Measurements from ENCODE around the gene CHCHD6.

DNA sequence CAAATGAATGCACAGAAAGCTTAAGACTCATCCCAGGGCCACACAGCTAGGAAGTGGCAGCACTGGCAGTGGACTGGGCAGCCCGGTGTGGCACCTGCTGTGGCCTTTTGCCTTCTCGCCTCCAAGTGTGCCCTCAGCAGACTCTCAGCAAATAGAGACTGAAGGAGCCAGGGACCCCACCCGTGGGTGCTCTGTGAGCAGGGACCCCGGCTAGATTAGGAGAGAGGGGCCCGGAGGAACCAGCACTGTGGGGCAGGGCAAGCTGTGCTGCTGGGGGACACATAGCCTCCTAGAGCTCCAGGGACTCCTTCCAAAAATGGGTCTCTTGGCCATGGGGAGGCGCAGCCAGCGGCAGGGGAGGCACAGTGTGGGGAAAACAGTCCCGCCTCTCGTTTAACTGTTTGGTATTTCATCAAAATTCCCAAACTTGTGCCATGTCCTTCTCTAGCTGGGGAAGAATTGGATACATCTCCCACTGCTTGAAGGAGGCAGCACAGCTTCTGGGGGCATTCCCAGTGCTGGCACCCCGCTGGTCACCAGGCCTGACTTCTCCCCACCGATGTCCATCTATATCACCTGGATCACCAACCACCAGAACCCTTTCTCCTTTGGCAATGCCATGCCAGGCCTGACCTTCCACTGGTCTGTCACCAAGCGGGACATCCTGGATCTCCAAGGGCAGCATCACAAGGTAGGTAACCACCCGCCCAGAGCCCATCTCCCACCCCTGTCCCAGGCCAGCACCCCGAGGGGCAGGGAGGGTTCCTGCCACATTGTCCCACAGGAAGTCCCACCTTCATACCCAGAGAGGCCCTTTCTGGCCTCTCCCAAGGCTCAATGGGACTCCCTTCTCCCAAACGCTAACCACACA is 37.1 kb upstream of the CHCHD6 start:
- TF ChIP-seq EZH2 (IDR thresholded peaks at IDR 0.05; ENCODE audit: borderline replicate concordance, low read depth, low read length, severe bottlenecking): no peak
- no peak for TF ChIP-seq POLR2AphosphoS5 (IDR thresholded peaks at IDR 0.05; ENCODE audit: insufficient read depth, low read depth, low read length)
- TF ChIP-seq, protein P1, sequence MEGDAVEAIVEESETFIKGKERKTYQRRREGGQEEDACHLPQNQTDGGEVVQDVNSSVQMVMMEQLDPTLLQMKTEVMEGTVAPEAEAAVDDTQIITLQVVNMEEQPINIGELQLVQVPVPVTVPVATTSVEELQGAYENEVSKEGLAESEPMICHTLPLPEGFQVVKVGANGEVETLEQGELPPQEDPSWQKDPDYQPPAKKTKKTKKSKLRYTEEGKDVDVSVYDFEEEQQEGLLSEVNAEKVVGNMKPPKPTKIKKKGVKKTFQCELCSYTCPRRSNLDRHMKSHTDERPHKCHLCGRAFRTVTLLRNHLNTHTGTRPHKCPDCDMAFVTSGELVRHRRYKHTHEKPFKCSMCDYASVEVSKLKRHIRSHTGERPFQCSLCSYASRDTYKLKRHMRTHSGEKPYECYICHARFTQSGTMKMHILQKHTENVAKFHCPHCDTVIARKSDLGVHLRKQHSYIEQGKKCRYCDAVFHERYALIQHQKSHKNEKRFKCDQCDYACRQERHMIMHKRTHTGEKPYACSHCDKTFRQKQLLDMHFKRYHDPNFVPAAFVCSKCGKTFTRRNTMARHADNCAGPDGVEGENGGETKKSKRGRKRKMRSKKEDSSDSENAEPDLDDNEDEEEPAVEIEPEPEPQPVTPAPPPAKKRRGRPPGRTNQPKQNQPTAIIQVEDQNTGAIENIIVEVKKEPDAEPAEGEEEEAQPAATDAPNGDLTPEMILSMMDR (IDR thresholded peaks at IDR 0.05; ENCODE audit: extremely low read depth in 1 of 2, insufficient read depth in 1 of 2, low read depth in 1 of 2, low read length in 2 of 2): no peak

Measured in endothelial cell of umbilical vein (primary cell).